Smooth muscle cell (in vitro differentiated cells): Measurements from ENCODE around the gene TRIM32. TPM values are rescaled to one million over a fixed set of nuclear protein-coding genes. Genes with fewer than 3 reads are reported as not detected.

Source experiments
- DNase-seq: peaks from one replicate; lab custom pipeline; 2025; ENCODE audit not compliant: unreplicated experiment; lab: John Stamatoyannopoulos, UW
- H2AFZ ChIP-seq: fragments of 200-600 bp; sonication (generic); 2 replicates; pipeline ENCODE4 v1.6.0; 2016; ENCODE audit warnings: antibody characterized with exemption, low read depth, mild to moderate bottlenecking
- H3F3A ChIP-seq: fragments of 200-600 bp; sonication (generic); 2 replicates; pipeline ENCODE4 v1.6.0; 2017; ENCODE audit warnings: antibody characterized with exemption, low read depth
- H3K27ac ChIP-seq: fragments of 200-600 bp; sonication (generic); 2 replicates; pipeline ENCODE4 v1.5.1; 2016; ENCODE audit warnings: low read depth, mild to moderate bottlenecking
- H3K27me3 ChIP-seq: fragments of 200-600 bp; sonication (generic); 2 replicates; pipeline ENCODE4 v1.6.1; 2016; ENCODE audit warnings: low read depth, mild to moderate bottlenecking
- H3K36me3 ChIP-seq: fragments of 200-600 bp; sonication (generic); 2 replicates; pipeline ENCODE4 v1.5.1; 2016; ENCODE audit warnings: low read depth
- H3K4me1 ChIP-seq: fragments of 200-600 bp; sonication (generic); 2 replicates; pipeline ENCODE4 v1.5.1; 2016; ENCODE audit warnings: low read depth
- H3K4me2 ChIP-seq: fragments of 200-600 bp; sonication (generic); 2 replicates; pipeline ENCODE4 v1.6.0; 2016; ENCODE audit warnings: mild to moderate bottlenecking
- H3K4me3 ChIP-seq: fragments of 200-600 bp; sonication (generic); 2 replicates; pipeline ENCODE4 v1.5.1; 2016; ENCODE audit warnings: mild to moderate bottlenecking
- H3K79me2 ChIP-seq: fragments of 200-600 bp; sonication (generic); 2 replicates; pipeline ENCODE4 v1.6.0; 2016; ENCODE audit warnings: low read depth, mild to moderate bottlenecking
- H3K9ac ChIP-seq: fragments of 200-600 bp; sonication (generic); 2 replicates; pipeline ENCODE4 v1.6.0; 2016; ENCODE audit warnings: low read depth
- H3K9me3 ChIP-seq: fragments of 200-600 bp; sonication (generic); replicated peaks from 2 replicates; pipeline ENCODE4 v1.5.1; 2016; ENCODE audit warnings: low read depth
- H4K20me1 ChIP-seq: fragments of 200-600 bp; sonication (generic); 2 replicates; pipeline ENCODE4 v1.6.0; 2016; ENCODE audit warnings: low read depth
- WGBS: methylation state at CpG from one replicate; pipeline ENCODE4 v1.1.7; 2016; ENCODE audit warnings: low lambda C conversion rate; 5-methylcytosine and 5-hydroxymethylcytosine counted together
- polyA plus RNA-seq: library from polyadenylated mRNA; unstranded; fragments of >200 nt; fragmentation: Nextera tagmentation; extraction: Ambion mirVana; gene quantifications from 2 replicates; pipeline ENCODE4 v1.2.1, GENCODE V29; 2016
- total RNA-seq: library from RNA; depleted of rRNA; stranded (reverse); fragments of >200 nt; gene quantifications from 2 replicates; pipeline ENCODE4 v1.2.3, GENCODE V29; 2014
- TF ChIP-seq, protein P1 (sequence below): fragments of 200-600 bp; sonication (generic); IDR thresholded peaks from 2 replicates; pipeline ENCODE4 v1.5.1; 2017; ENCODE audit warnings: borderline replicate concordance, mild to moderate bottlenecking, antibody characterized with exemption; ENCODE audit not compliant: insufficient read depth, poor library complexity, severe bottlenecking

The TRIM32 gene
- total and polyA plus RNA-seq, 2 experiments from 2014 or later = 21.5 to 22.7 TPM

GRCh38 chr9:116692616-116693015 lies 5.5 kb downstream of the TRIM32 start:
- H4K20me1 ChIP-seq = peaks cover 98% of the 10 kb centered on the region
- no peak overlapping the region for H3K4me3 ChIP-seq
- TF ChIP-seq, protein P1, sequence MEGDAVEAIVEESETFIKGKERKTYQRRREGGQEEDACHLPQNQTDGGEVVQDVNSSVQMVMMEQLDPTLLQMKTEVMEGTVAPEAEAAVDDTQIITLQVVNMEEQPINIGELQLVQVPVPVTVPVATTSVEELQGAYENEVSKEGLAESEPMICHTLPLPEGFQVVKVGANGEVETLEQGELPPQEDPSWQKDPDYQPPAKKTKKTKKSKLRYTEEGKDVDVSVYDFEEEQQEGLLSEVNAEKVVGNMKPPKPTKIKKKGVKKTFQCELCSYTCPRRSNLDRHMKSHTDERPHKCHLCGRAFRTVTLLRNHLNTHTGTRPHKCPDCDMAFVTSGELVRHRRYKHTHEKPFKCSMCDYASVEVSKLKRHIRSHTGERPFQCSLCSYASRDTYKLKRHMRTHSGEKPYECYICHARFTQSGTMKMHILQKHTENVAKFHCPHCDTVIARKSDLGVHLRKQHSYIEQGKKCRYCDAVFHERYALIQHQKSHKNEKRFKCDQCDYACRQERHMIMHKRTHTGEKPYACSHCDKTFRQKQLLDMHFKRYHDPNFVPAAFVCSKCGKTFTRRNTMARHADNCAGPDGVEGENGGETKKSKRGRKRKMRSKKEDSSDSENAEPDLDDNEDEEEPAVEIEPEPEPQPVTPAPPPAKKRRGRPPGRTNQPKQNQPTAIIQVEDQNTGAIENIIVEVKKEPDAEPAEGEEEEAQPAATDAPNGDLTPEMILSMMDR = no peak
- peak overlapping the region; percentile 79 for H3K27ac ChIP-seq
- peaks cover 4% of the 10 kb centered on the region for H3F3A ChIP-seq
- H3K79me2 ChIP-seq = peaks cover 80% of the 10 kb centered on the region
- peaks cover 7% of the 10 kb centered on the region for H3K4me1 ChIP-seq
- H2AFZ ChIP-seq = no peak overlapping the region
- peak overlapping the region; percentile 32 for H3K4me2 ChIP-seq
- H3K36me3 ChIP-seq = peaks cover under 1% of the 10 kb centered on the region
- H3K9me3 ChIP-seq = no peaks in the 10 kb centered on the region
- 67% methylated on average over 2 of the region's 2 CpGs for WGBS
- H3K9ac ChIP-seq = peak overlapping the region; percentile 66
- no peaks in the 10 kb centered on the region for H3K27me3 ChIP-seq
- no peak for DNase-seq

DNA sequence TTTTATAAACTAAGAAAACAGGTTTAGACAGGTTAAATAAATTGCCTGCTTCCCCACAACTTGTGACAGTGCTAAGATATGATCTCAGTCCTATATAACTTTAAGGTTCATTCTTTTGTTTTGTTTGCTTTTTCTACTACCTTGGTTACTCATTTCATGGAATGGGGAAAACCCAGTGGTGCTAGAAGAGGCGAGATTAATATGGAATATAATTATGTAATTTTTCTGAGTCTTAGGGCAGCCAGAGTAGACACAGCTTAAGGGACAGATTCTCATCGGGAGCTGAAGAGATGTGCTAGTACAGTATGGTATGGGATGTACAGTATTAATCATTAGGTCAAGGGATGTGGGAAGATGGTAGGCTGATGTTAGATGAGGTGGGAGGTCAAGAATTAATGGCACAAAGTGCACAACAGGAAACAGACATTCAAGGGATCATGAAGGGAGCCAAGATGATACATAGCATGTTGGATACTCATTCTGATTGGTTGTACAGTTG lies 6.2 kb downstream of the TRIM32 start:
- Histone ChIP-seq H3K36me3 (peaks cover 7% of the 10 kb centered on the region), H3K4me3 (no peak overlapping the region), H3K27ac (peak overlapping the region; percentile 79), H2AFZ (no peak overlapping the region), H3K79me2 (peaks cover 73% of the 10 kb centered on the region), H3F3A (peaks cover 4% of the 10 kb centered on the region), H3K4me1 (peaks cover under 1% of the 10 kb centered on the region), H4K20me1 (peaks cover 98% of the 10 kb centered on the region), H3K4me2 (peak overlapping the region; percentile 32), H3K27me3 (no peaks in the 10 kb centered on the region), H3K9ac (peak overlapping the region; percentile 30), H3K9me3 (no peaks in the 10 kb centered on the region)
- no peak for DNase-seq
- TF ChIP-seq, protein P1 = no peak
- WGBS = 72% methylated on average over 2 of the region's 2 CpGs

GRCh38 chr9:116694785-116695291 lies 7.7 kb downstream of the TRIM32 start:
- no peaks in the 10 kb centered on the region for H3K9me3 ChIP-seq
- peaks cover 11% of the 10 kb centered on the region for H3K36me3 ChIP-seq
- no peak overlapping the region for H3K4me3 ChIP-seq
- no peak overlapping the region for H3K4me2 ChIP-seq
- H3K4me1 ChIP-seq = no peaks in the 10 kb centered on the region
- peaks cover 4% of the 10 kb centered on the region for H3F3A ChIP-seq
- peaks cover 96% of the 10 kb centered on the region for H4K20me1 ChIP-seq
- no peak overlapping the region for H3K27ac ChIP-seq
- TF ChIP-seq, protein P1 = no peak
- H3K27me3 ChIP-seq = no peaks in the 10 kb centered on the region
- H3K9ac ChIP-seq = no peak overlapping the region
- DNase-seq = no peak
- no peak overlapping the region for H2AFZ ChIP-seq
- 89% methylated on average over 4 of the region's 4 CpGs for WGBS
- H3K79me2 ChIP-seq = peaks cover 63% of the 10 kb centered on the region

DNA sequence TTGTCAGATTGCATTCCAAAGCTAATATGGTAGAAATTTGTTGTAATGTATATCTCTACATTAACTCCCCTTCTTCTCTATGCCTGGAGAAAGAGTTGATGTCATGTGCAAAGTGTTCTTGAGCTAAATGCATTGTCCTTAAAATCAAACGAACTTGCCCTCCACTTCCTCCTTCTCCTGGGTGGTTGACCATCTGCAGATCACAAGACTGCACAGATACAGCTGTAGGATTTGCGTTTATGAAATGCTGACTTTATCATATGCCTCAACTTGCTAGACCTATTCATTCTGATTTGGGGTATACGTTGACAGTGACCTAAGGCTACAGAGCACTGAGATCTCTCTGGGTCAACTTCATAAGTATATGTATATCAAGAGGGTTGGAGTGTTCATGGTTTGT lies 8.3 kb downstream of the TRIM32 start:
- Histone ChIP-seq H3K9me3 (no peaks in the 10 kb centered on the region), H3K4me1 (no peaks in the 10 kb centered on the region), H3K27me3 (no peaks in the 10 kb centered on the region), H4K20me1 (peaks cover 96% of the 10 kb centered on the region), H3F3A (peaks cover 7% of the 10 kb centered on the region), H3K36me3 (peaks cover 11% of the 10 kb centered on the region), H3K4me3 (no peak overlapping the region), H2AFZ (no peak overlapping the region), H3K9ac (no peak overlapping the region), H3K27ac (no peak overlapping the region), H3K4me2 (peak overlapping the region; percentile 5), H3K79me2 (peaks cover 63% of the 10 kb centered on the region)
- WGBS = 66% methylated on average over 3 of the region's 3 CpGs
- DNase-seq = no peak
- TF ChIP-seq, protein P1 = no peak
